ENCODE measurements around the gene BRD1.

The BRD1 gene

DNA sequence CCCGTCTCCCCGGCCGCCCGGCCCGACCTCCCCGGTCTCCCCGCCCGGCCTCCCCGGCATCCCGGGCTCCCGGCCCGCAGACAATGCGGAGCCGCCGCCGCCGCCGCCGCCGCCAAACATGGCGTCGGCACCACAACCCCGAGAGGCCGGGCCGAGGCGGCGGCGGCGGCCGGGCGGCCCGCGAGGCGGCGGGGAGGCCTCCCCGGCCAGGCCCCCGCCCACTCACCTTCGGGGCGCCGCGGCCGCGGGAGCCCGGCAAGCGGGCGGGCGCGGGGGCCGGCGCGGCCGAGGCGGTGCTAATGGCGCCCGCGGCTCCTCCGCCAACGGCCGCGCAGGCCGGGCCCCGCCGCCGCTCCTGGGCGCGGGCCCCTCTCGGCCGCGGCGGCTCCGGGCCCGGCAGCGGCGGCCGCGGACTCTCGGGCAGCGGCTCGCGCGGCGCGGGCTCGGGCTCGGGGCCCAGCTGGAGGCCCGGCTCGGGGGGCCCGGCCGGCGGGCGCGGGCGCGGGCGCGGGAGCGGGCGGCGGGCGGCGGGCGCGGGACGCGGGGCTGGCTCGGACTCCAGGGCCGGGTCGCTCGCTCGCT lies 311 bp downstream of the BRD1 start:
- no peak for TF ChIP-seq REST (IDR thresholded peaks at IDR 0.05; ENCODE audit: insufficient read depth in 1 of 2, low read depth in 2 of 2, low read length in 2 of 2)
- no peak for TF ChIP-seq TAF1 (IDR thresholded peaks at IDR 0.05; ENCODE audit: borderline replicate concordance, insufficient read depth, low read length)
- TF ChIP-seq SIN3A (IDR thresholded peaks at IDR 0.05; ENCODE audit: borderline replicate concordance, insufficient read depth, low read length), result no peak
- no peak for TF ChIP-seq FOXP2 (optimal IDR thresholded peaks at IDR 0.05; ENCODE audit: borderline replicate concordance, extremely low read depth, extremely low read length, insufficient read depth)
- TF ChIP-seq POLR2AphosphoS5 (IDR thresholded peaks at IDR 0.05; ENCODE audit: low read depth, low read length), result no peak

DNA sequence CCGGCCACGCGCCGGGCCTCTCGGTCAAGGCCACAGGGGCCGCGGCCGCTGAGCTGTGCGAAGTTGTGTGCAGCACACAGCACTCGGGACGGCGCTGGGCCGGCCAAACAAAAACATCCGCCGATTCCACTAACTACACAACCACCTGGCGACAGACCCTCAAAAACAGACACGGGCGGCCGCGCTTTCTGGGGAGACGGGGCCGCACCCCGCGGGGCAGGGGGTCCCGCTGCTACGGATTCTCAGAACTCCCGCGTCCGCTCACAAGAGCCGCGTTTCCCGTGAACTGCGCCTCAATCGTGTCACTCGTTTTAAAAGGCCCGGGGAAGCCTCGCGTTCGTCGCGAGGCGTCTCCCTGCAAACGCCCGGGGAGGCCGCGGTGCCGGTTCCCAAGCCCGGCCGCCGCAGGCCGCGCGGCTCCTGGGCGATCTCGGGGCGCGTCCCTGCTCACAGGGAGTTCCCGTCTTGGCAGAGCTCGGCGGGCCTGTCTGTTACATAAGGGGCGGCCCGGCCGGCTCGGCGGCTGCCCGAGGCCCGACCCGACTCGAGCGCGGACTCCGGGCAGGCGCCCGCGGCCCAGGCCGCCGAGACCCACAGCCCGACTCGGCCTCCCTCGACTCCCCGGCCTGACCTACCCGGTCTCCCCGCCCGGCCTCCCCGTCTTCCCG lies 936 bp downstream of the BRD1 start:
- TF ChIP-seq FOXP2 (optimal IDR thresholded peaks at IDR 0.05; ENCODE audit: borderline replicate concordance, extremely low read depth, extremely low read length, insufficient read depth), result no peak
- no peak for TF ChIP-seq POLR2AphosphoS5 (IDR thresholded peaks at IDR 0.05; ENCODE audit: low read depth, low read length)
- TF ChIP-seq TAF1 (IDR thresholded peaks at IDR 0.05; ENCODE audit: borderline replicate concordance, insufficient read depth, low read length), result no peak

GRCh38 chr22:49825944-49826602 lies 1.6 kb downstream of the BRD1 start:
- TF ChIP-seq TAF1 (IDR thresholded peaks at IDR 0.05; ENCODE audit: borderline replicate concordance, insufficient read depth, low read length) (no peak), FOXP2 (optimal IDR thresholded peaks at IDR 0.05; ENCODE audit: borderline replicate concordance, extremely low read depth, extremely low read length, insufficient read depth) (no peak), SIN3A (IDR thresholded peaks at IDR 0.05; ENCODE audit: borderline replicate concordance, insufficient read depth, low read length) (no peak), REST (IDR thresholded peaks at IDR 0.05; ENCODE audit: insufficient read depth in 1 of 2, low read depth in 2 of 2, low read length in 2 of 2) (no peak)

GRCh38 chr22:49825436-49825835 lies 2.2 kb downstream of the BRD1 start:
- TF ChIP-seq REST (IDR thresholded peaks at IDR 0.05; ENCODE audit: insufficient read depth in 1 of 2, low read depth in 2 of 2, low read length in 2 of 2) (no peak), TAF1 (IDR thresholded peaks at IDR 0.05; ENCODE audit: borderline replicate concordance, insufficient read depth, low read length) (no peak), SIN3A (IDR thresholded peaks at IDR 0.05; ENCODE audit: borderline replicate concordance, insufficient read depth, low read length) (no peak), FOXP2 (optimal IDR thresholded peaks at IDR 0.05; ENCODE audit: borderline replicate concordance, extremely low read depth, extremely low read length, insufficient read depth) (no peak), POLR2AphosphoS5 (IDR thresholded peaks at IDR 0.05; ENCODE audit: low read depth, low read length) (no peak)

- TF ChIP-seq FOXP2 (optimal IDR thresholded peaks at IDR 0.05; ENCODE audit: borderline replicate concordance, extremely low read depth, extremely low read length, insufficient read depth) (no peak), REST (IDR thresholded peaks at IDR 0.05; ENCODE audit: insufficient read depth in 1 of 2, low read depth in 2 of 2, low read length in 2 of 2) (no peak), SIN3A (IDR thresholded peaks at IDR 0.05; ENCODE audit: borderline replicate concordance, insufficient read depth, low read length) (no peak), TAF1 (IDR thresholded peaks at IDR 0.05; ENCODE audit: borderline replicate concordance, insufficient read depth, low read length) (no peak), POLR2AphosphoS5 (IDR thresholded peaks at IDR 0.05; ENCODE audit: low read depth, low read length) (no peak)
These were observed 2.7 kb downstream of the BRD1 start for GRCh38 chr22:49824936-49825335.
